GM10266 (cell line): Measurements from ENCODE around the gene COBLL1.

ENCODE experiments used
- DNase-seq: peaks from one replicate; pipeline ENCODE4 v3.0.0; 2012; ENCODE audit errors: extremely low spot score
- TF ChIP-seq, protein P1 (sequence below): IDR thresholded peaks from 2 replicates; pipeline ENCODE4 v1.5.1; 2012; ENCODE audit warnings: mild to moderate bottlenecking, low read depth; ENCODE audit not compliant: control insufficient read depth, insufficient read depth; ENCODE audit errors: missing control alignments

COBLL1 gene

DNA sequence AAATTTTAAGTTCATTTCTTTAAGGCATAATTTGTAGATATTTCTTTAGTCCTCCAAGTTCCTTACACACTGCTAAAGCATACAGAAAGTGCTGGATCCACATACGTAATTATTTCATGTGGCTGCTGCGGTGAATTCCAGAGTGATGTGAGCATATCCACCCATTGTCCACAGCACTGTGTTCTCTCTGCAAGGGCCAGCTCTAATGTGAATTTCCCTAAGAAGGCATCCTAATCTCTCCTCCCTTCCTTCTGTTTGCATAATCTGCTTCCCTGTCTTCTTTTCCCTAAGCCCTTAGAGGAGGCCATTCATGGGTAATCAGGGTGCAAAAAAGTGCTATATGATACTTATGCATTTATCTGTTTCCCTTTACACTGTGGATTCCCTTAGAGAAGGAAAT is 57.2 kb downstream of the COBLL1 start:
- TF ChIP-seq, protein P1, sequence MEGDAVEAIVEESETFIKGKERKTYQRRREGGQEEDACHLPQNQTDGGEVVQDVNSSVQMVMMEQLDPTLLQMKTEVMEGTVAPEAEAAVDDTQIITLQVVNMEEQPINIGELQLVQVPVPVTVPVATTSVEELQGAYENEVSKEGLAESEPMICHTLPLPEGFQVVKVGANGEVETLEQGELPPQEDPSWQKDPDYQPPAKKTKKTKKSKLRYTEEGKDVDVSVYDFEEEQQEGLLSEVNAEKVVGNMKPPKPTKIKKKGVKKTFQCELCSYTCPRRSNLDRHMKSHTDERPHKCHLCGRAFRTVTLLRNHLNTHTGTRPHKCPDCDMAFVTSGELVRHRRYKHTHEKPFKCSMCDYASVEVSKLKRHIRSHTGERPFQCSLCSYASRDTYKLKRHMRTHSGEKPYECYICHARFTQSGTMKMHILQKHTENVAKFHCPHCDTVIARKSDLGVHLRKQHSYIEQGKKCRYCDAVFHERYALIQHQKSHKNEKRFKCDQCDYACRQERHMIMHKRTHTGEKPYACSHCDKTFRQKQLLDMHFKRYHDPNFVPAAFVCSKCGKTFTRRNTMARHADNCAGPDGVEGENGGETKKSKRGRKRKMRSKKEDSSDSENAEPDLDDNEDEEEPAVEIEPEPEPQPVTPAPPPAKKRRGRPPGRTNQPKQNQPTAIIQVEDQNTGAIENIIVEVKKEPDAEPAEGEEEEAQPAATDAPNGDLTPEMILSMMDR, result no peak
- no peak for DNase-seq

DNA sequence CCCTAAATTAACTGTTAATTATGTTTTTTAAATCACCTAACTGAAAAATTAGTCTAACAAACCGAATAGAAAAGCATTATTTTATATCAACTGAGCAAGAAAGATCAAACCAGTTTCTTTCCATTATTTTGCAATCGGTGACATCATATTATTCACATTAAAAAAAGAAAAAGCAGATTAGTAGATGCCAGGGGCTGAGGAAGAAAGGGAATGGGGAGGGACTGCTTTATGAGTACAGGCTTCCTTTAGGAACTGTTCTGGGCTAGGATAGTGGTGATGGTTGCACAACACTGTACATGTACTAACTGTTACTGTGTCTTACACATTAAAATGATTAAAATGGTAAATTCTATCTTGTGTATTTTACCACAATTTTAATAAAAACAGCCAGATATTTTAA is 59.3 kb downstream of the COBLL1 start:
- TF ChIP-seq, protein P1, result no peak
- no peak for DNase-seq

DNA sequence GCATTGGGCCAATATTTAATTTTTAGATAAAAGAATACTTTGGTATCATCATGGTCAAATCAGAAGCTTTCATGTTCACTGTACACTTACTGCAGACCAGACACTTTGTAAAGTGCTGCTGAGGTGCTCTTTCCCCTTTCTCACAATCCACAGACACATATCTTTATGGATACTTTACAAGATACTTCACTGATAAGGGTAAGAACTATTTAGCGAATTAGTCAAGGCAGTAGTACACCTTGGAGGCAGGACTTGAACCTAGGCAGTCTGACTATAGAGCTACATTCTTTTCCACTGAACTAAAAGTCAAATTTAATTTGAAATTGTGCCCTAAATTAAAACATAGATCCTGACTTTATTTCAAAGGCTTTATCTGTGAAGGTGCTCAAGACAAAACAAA is 60.2 kb downstream of the COBLL1 start:
- no peak for DNase-seq
- TF ChIP-seq, protein P1, result no peak

DNA sequence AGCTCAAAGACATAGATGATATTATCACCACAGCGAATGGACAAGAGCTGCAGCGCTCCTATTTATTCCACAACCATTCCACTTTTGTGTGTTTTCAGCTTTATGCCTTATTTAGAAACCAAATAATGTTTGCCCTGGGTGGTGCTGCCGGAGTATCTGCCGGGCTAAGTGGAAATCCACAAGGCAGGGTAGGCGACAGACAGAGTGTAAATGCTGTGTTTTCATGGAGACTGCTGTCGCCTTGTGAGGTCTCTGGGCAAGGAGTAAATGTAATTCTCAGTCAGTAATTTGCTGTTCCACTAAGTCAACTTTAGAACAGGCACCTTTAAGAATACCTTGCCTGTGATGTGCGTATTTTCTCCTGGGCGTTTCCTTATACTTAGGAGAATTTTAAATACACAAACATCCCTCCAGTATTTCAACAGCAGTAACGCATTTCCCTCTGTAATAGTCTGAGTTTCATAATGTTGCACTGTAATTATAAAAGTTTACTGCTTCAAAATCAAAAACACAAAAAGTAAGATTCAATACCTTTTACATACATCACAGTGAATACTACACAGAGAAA is 60.9 kb downstream of the COBLL1 start:
- TF ChIP-seq, protein P1, result no peak
- DNase-seq, result no peak

DNA sequence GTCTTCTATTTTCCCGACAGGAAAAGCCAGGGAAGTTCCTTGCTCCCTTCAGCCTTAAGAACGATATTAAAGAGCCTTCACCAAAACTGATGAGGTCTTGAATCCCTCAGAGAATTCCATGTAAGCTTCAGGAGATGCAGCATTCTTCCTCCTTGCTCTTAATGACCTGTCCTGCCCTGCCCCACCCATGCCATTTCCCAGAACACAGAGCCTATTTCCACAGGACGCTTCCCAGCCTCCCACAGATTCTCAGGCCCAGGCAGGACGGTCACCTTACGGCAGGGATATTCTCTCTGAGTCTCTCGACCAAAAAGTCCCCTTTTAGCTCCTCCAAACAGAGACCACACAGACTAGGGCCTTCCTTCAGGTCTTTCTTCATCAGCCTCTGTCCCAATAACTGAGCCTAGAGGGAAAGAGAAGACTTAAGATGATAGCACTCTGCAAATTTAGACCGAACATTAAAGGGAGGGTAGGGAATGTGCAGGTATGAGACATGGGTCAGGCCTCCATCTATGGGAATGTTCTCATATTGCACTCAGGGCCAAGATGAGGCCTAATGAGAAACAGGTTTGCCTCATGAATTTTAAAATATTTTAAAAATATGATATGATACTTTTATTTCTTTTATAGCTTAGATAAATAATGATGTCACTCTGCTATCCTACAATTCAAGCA is 62.1 kb downstream of the COBLL1 start:
- DNase-seq, result no peak
- TF ChIP-seq, protein P1, result no peak

DNA sequence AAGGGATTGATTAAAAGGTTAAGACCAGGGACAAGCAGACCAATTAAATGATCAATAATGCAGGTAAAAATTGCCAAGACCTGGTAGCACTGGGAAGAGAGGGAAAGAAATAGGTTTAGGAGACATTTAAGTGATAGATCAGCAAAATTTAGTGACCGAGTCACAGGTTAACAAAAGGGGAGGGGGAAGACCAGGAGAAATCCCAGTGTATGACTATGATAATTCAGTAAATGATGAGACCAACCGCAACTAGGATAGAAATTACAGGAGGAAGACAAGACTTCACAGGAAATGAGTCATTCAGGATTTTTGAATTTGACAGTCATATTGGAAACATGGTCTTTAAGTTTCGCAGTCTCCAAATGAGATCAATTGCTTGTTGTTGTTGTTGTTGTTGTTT is 62.9 kb downstream of the COBLL1 start:
- TF ChIP-seq, protein P1, result no peak
- DNase-seq, result no peak

DNA sequence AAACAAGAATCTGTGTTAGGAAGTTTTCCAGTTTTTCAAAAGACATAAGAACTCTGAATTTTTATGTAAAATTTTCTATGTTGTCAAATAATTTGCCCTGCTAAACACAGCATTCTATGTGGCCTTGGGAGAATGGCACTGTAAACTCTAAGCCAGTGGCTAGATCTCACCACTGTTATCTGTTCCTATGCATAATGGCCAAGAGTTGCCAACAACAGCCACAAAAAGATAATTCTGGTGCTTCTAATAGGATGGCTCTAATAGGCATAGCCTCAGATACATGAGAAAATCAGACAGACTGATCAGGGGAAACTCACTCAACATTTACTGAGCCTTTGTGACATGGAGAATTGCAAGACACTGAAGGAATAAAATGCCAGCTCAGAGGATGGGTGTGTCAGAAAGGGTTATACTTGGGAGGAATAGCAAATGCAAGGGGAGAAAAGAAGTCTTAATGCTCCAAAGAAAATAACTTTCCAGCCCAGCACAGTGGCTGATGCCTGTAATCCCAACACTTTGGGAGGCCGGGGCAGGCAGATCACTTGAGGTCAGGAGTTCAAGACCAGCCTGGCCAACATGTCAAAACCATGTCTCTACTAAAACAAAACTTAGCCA is 63.7 kb downstream of the COBLL1 start:
- TF ChIP-seq, protein P1, result no peak
- DNase-seq, result no peak
